OCI-LY7 (cell line): Measurements from ENCODE around the gene MOB3B. TPM values are rescaled to one million over a fixed set of nuclear protein-coding genes. Genes with fewer than 3 reads are reported as not detected.

Experiments used
- BruUV-seq: library from RNA; stranded (reverse); fragments of 400-500 nt; replicated peaks from 2 replicates; lab custom pipeline; 2021; lab: Mats Ljungman, UMichigan
- CTCF ChIA-PET: fragments of 300-600 bp; sonication (Branson Sonifier 250); formaldehyde crosslinking; loops from one replicate; lab custom pipeline; 2022; ENCODE audit warnings: antibody characterized with exemption; ENCODE audit not compliant: unreplicated experiment; lab: Charles Lee
- POLR2A ChIA-PET: fragments of 300-600 bp; sonication (Branson Sonifier 250); formaldehyde crosslinking; loops from one replicate; lab custom pipeline; 2022; ENCODE audit warnings: antibody characterized with exemption; lab: Charles Lee
- DNase-seq: peaks from one replicate; pipeline ENCODE4 v3.0.0-alpha.2; 2015; ENCODE audit warnings: low spot score
- H2AFZ ChIP-seq: fragments of 200-600 bp; sonication (generic), shearing (Covaris generic); 2 replicates; pipeline ENCODE4 v1.6.1; 2014; ENCODE audit warnings: mild to moderate bottlenecking, antibody characterized with exemption, low read length, moderate library complexity
- H3K27ac ChIP-seq: fragments of 200-600 bp; sonication (generic); 2 replicates; pipeline ENCODE4 v1.5.1; 2014; ENCODE audit warnings: mixed run types, low read depth, mild to moderate bottlenecking, moderate library complexity, low read length, inconsistent platforms; ENCODE audit not compliant: poor library complexity, severe bottlenecking
- H3K36me3 ChIP-seq: fragments of 200-600 bp; sonication (generic); 2 replicates; pipeline ENCODE4 v1.6.1; 2014; ENCODE audit warnings: mild to moderate bottlenecking, antibody characterized with exemption, low read length, moderate library complexity, mixed read lengths; ENCODE audit not compliant: insufficient read depth
- H3K4me1 ChIP-seq: fragments of 200-600 bp; sonication (generic); 2 replicates; pipeline ENCODE4 v1.5.1; 2014; ENCODE audit warnings: mild to moderate bottlenecking, low read length; ENCODE audit not compliant: insufficient read depth, poor library complexity, severe bottlenecking
- H3K4me2 ChIP-seq: fragments of 200-600 bp; sonication (generic); 2 replicates; pipeline ENCODE4 v1.6.1; 2014; ENCODE audit warnings: mild to moderate bottlenecking, low read length
- H3K4me3 ChIP-seq: fragments of 200-600 bp; sonication (generic); 2 replicates; pipeline ENCODE4 v1.5.1; 2014; ENCODE audit warnings: mild to moderate bottlenecking, low read depth, low read length; ENCODE audit not compliant: poor library complexity, severe bottlenecking
- H3K79me2 ChIP-seq: fragments of 200-600 bp; sonication (generic); 2 replicates; pipeline ENCODE4 v1.6.1; 2016; ENCODE audit warnings: low read depth, mild to moderate bottlenecking, low read length, moderate library complexity, mixed read lengths; ENCODE audit not compliant: insufficient read depth
- H3K9me2 ChIP-seq: fragments of 200-600 bp; sonication (generic); 2 replicates; pipeline ENCODE4 v1.6.1; 2016; ENCODE audit warnings: mild to moderate bottlenecking, low read length, mixed read lengths; ENCODE audit not compliant: insufficient read depth
- H3K9me3 ChIP-seq: fragments of 200-600 bp; sonication (generic); 2 replicates; pipeline ENCODE4 v1.6.1; 2014; ENCODE audit warnings: mild to moderate bottlenecking, mixed run types, low read length, mixed read lengths
- H4K20me1 ChIP-seq: fragments of 200-600 bp; sonication (generic); 2 replicates; pipeline ENCODE4 v1.6.1; 2014; ENCODE audit warnings: mild to moderate bottlenecking, antibody characterized with exemption, low read length, moderate library complexity, mixed read lengths; ENCODE audit not compliant: insufficient read depth
- CTCF ChIP-seq: fragments of 200-600 bp; sonication (generic); conservative IDR thresholded peaks from 2 replicates; pipeline ENCODE4 v1.5.1; 2014; ENCODE audit warnings: mild to moderate bottlenecking, antibody characterized with exemption, low read length, moderate library complexity, mixed read lengths
- EZH2phosphoT487 ChIP-seq: fragments of 200-600 bp; sonication (generic); IDR thresholded peaks from 2 replicates; pipeline ENCODE4 v1.6.1; 2018; ENCODE audit warnings: low read depth, borderline replicate concordance, mild to moderate bottlenecking, mixed run types, antibody characterized with exemption, low read length, moderate library complexity, mixed read lengths
- intact Hi-C: fragments of 100-400 bp; cut with micrococcal nuclease; formaldehyde crosslinking; loops from one replicate; pipeline ENCODE4 v1.10.0; 2022; ENCODE audit not compliant: unreplicated experiment
- total RNA-seq, 2 experiments: library from RNA; depleted of rRNA in 1 of 2; stranded (reverse); fragments of >200 nt in 1 of 2; shearing (Covaris generic) in 1 of 2; gene quantifications; 2 replicates each; pipeline ENCODE4 v1.2.3, GENCODE V29; 2014 to 2022

Gene MOB3B
- total RNA-seq, 2 experiments from 2014 or later, result 0.04 TPM; not detected in 1

GRCh38 chr9:27534131-27534530 is 4.5 kb upstream of the MOB3B start:
- Histone ChIP-seq H4K20me1 (no peaks in the 10 kb centered on the region), H3K79me2 (no peaks in the 10 kb centered on the region), H3K9me2 (no peaks in the 10 kb centered on the region), H3K4me3 (no peak overlapping the region), H3K9me3 (no peaks in the 10 kb centered on the region), H3K4me2 (no peak overlapping the region), H3K27ac (no peak overlapping the region), H3K4me1 (peaks cover 4% of the 10 kb centered on the region), H3K36me3 (no peaks in the 10 kb centered on the region), H2AFZ (no peak overlapping the region)
- ChIA-PET CTCF (interaction anchor here (0.9 kb wide), 1 partner anchor 117 kb away, joined by 3 read pairs; no protein-coding TSS in a partner anchor), POLR2A (interaction anchor here (0.6 kb wide), 1 partner anchor 35 kb away, joined by 3 read pairs; no protein-coding TSS in a partner anchor)
- no peak for DNase-seq
- intact Hi-C loops, result no loop called here
- TF ChIP-seq CTCF (no peak), EZH2phosphoT487 (no peak)
- BruUV-seq, result no TSS peak

DNA sequence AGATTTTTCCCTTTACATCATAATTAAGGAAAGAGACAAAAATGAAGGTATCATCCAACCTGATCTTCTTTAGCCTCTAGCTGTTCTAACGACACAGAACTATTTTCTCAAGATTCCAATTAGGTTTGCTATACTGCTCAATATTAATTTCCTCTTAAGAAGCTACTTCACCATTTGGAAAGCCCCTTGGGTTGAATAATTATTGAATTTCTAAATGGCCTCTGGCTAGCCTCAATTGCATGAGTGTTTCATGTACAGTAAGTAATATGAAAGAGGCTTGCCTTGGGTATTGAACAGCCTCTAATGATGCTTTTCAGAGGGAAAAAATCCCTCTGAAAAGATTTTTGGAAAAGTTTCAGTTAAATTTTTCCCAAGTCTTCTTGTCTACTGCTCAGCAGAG is 3.7 kb upstream of the MOB3B start:
- no peak for DNase-seq
- Histone ChIP-seq H4K20me1 (no peaks in the 10 kb centered on the region), H3K4me1 (peaks cover 5% of the 10 kb centered on the region), H3K4me3 (no peak overlapping the region), H3K9me2 (no peaks in the 10 kb centered on the region), H3K9me3 (no peaks in the 10 kb centered on the region), H3K36me3 (no peaks in the 10 kb centered on the region), H3K27ac (no peak overlapping the region), H3K79me2 (no peaks in the 10 kb centered on the region), H2AFZ (no peak overlapping the region), H3K4me2 (no peak overlapping the region)
- BruUV-seq, result no TSS peak
- intact Hi-C loops, result no loop called here
- ChIA-PET CTCF (no interaction called here), POLR2A (no interaction called here)
- TF ChIP-seq CTCF (no peak), EZH2phosphoT487 (no peak)

DNA sequence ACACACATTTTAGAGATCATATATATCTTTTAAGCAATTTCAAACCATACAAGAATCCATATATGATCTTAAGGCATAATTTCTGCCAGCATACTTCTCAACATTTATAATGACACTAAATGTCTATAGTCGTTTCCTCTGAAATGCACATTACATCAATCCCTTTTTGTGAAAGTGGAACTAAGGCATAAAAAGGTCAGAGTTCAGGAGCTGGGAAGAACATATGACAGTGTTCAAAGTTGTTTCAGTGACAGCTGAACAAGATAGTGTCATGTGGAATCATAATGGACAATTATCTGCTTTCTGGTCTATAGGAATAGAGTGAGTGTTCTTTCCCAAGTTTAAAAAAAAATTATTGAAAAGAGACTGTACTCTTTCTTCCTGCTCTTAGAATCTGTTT is 2.4 kb upstream of the MOB3B start:
- BruUV-seq, result no TSS peak
- ChIA-PET CTCF (no interaction called here), POLR2A (no interaction called here)
- DNase-seq, result no peak
- H2AFZ ChIP-seq, result no peak overlapping the region
- H3K4me2 ChIP-seq, result no peak overlapping the region
- H4K20me1 ChIP-seq, result no peaks in the 10 kb centered on the region
- H3K79me2 ChIP-seq, result no peaks in the 10 kb centered on the region
- H3K4me1 ChIP-seq, result peaks cover 5% of the 10 kb centered on the region
- TF ChIP-seq CTCF (no peak), EZH2phosphoT487 (no peak)
- H3K36me3 ChIP-seq, result no peaks in the 10 kb centered on the region
- no peaks in the 10 kb centered on the region for H3K9me2 ChIP-seq
- H3K27ac ChIP-seq, result no peak overlapping the region
- intact Hi-C loops, result no loop called here
- no peaks in the 10 kb centered on the region for H3K9me3 ChIP-seq
- H3K4me3 ChIP-seq, result no peak overlapping the region
